BLaER1 treated with 17β-estradiol and CSF1 and Interleukin-3, amounts not matched to agents 10 nM and 100 nM (cell line): ENCODE measurements around the gene SORL1.

ENCODE experiments used
- H3K27ac ChIP-seq, 11 experiments: shearing (Covaris generic); formaldehyde crosslinking; 2 replicates each; pipeline ENCODE4 v1.8.1; 2022
- H3K27me3 ChIP-seq, 11 experiments: shearing (Covaris generic); formaldehyde crosslinking; 2 replicates each; pipeline ENCODE4 v1.8.1; 2022
- H3K36me3 ChIP-seq, 11 experiments: shearing (Covaris generic); formaldehyde crosslinking; 2 replicates each; pipeline ENCODE4 v1.8.1; 2022
- H3K4me1 ChIP-seq, 10 experiments: shearing (Covaris generic); formaldehyde crosslinking; 2 replicates each; pipeline ENCODE4 v1.8.1; 2022
- H3K4me2 ChIP-seq, 11 experiments: shearing (Covaris generic); formaldehyde crosslinking; 2 replicates each; pipeline ENCODE4 v1.8.1; 2022
- H3K4me3 ChIP-seq, 10 experiments: shearing (Covaris generic); formaldehyde crosslinking; 2 replicates each; pipeline ENCODE4 v1.8.1; 2022
- H3K9ac ChIP-seq, 11 experiments: shearing (Covaris generic); formaldehyde crosslinking; 2 replicates each; pipeline ENCODE4 v1.8.1; 2022
- H3K9me3 ChIP-seq, 11 experiments: shearing (Covaris generic); formaldehyde crosslinking; replicated peaks in 1 of 11; 2 replicates each; pipeline ENCODE4 v1.8.1; 2022
- H4K20me1 ChIP-seq, 11 experiments: shearing (Covaris generic); formaldehyde crosslinking; 2 replicates each; pipeline ENCODE4 v1.8.1; 2022
- Cebpa-rat ChIP-seq, 11 experiments: shearing (Covaris generic); IDR thresholded peaks; 2 replicates each; pipeline ENCODE4 v1.8.1; 2022

Gene SORL1

GRCh38 chr11:121589946-121590537, 137.9 kb downstream of the SORL1 start:
- peak overlapping the region; percentile 71 to 92 (median 82) for H3K4me2 ChIP-seq
- H3K36me3 ChIP-seq, result peaks cover 0 to 55% (median 26%) of the 10 kb centered on the region in 11 experiments; a peak in 15 of 22 replicates

GRCh38 chr11:121590772-121591404, 138.8 kb downstream of the SORL1 start:
- Histone ChIP-seq H4K20me1 (no peaks in the 10 kb centered on the region), H3K4me2 (peak overlapping the region; percentile 71 to 92 (median 82)), H3K27ac (peak overlapping the region in 9 of 11 experiments; percentile 65 to 82 (median 76); a peak in 18 of 22 replicates), H3K9me3 (no peaks in the 10 kb centered on the region), H3K4me3 (peak overlapping the region in 5 of 10 experiments; percentile 1 to 22 (median 5); a peak in 4 of 20 replicates), H3K36me3 (peaks cover 0 to 63% (median 32%) of the 10 kb centered on the region in 11 experiments; a peak in 18 of 22 replicates), H3K4me1 (peaks cover 36 to 46% (median 39%) of the 10 kb centered on the region in 10 experiments), H3K27me3 (no peaks in the 10 kb centered on the region), H3K9ac (peak overlapping the region in 9 of 11 experiments; percentile 39 to 67 (median 61); a peak in 17 of 22 replicates)
- TF ChIP-seq Cebpa-rat (IDR thresholded peaks at IDR 0.05), result no peak

More at GRCh38 chr11:121589946-121590537, 137.9 kb downstream of the SORL1 start:
- peak overlapping the region in 6 of 10 experiments; percentile 1 to 30 (median 14); a peak in 6 of 20 replicates for H3K4me3 ChIP-seq
- H3K27ac ChIP-seq, result peak overlapping the region in 10 of 11 experiments; percentile 26 to 82 (median 76); a peak in 20 of 22 replicates
- H3K4me1 ChIP-seq, result peaks cover 36 to 46% (median 39%) of the 10 kb centered on the region in 10 experiments
- no peak for TF ChIP-seq Cebpa-rat (IDR thresholded peaks at IDR 0.05)
- H4K20me1 ChIP-seq, result no peaks in the 10 kb centered on the region
- no peaks in the 10 kb centered on the region for H3K9me3 ChIP-seq
- peak overlapping the region in 9 of 11 experiments; percentile 39 to 67 (median 61); a peak in 19 of 22 replicates for H3K9ac ChIP-seq
- H3K27me3 ChIP-seq, result no peaks in the 10 kb centered on the region

GRCh38 chr11:121591405-121592033, 139.4 kb downstream of the SORL1 start:
- Histone ChIP-seq H3K27me3 (no peaks in the 10 kb centered on the region), H3K4me1 (peaks cover 36 to 46% (median 39%) of the 10 kb centered on the region in 10 experiments), H3K4me3 (peak overlapping the region in 1 of 10 experiments; percentile 1; a peak in 1 of 20 replicates), H3K36me3 (peaks cover 0 to 67% (median 34%) of the 10 kb centered on the region in 11 experiments; a peak in 18 of 22 replicates), H3K9me3 (no peaks in the 10 kb centered on the region), H3K4me2 (peak overlapping the region; percentile 71 to 92 (median 82)), H3K9ac (peak overlapping the region in 8 of 11 experiments; percentile 39 to 67 (median 60); a peak in 14 of 22 replicates), H3K27ac (peak overlapping the region in 8 of 11 experiments; percentile 65 to 82 (median 76); a peak in 16 of 22 replicates), H4K20me1 (no peaks in the 10 kb centered on the region)
- TF ChIP-seq Cebpa-rat (IDR thresholded peaks at IDR 0.05), result no peak

- Histone ChIP-seq H3K4me1 (peaks cover 36 to 40% (median 37%) of the 10 kb centered on the region in 10 experiments), H3K9ac (no peak overlapping the region), H3K36me3 (peaks cover 0 to 68% (median 44%) of the 10 kb centered on the region in 11 experiments; a peak in 18 of 22 replicates), H3K4me2 (no peak overlapping the region), H3K4me3 (no peak overlapping the region), H3K9me3 (no peaks in the 10 kb centered on the region), H3K27me3 (no peaks in the 10 kb centered on the region), H3K27ac (no peak overlapping the region), H4K20me1 (no peaks in the 10 kb centered on the region)
- no peak for TF ChIP-seq Cebpa-rat (IDR thresholded peaks at IDR 0.05)
Observed at GRCh38 chr11:121592708-121593107, 140.6 kb downstream of the SORL1 start.

- no peaks in the 10 kb centered on the region for H3K27me3 ChIP-seq
- no peaks in the 10 kb centered on the region for H3K9me3 ChIP-seq
- peaks cover 6 to 10% (median 7%) of the 10 kb centered on the region in 10 experiments for H3K4me1 ChIP-seq
- no peak overlapping the region for H3K4me3 ChIP-seq
- H3K27ac ChIP-seq, result no peak overlapping the region
- no peak overlapping the region for H3K4me2 ChIP-seq
- H3K9ac ChIP-seq, result no peak overlapping the region
- H4K20me1 ChIP-seq, result no peaks in the 10 kb centered on the region
- peaks cover 0 to 86% (median 52%) of the 10 kb centered on the region in 11 experiments; a peak in 18 of 22 replicates for H3K36me3 ChIP-seq
- TF ChIP-seq Cebpa-rat (IDR thresholded peaks at IDR 0.05), result no peak
Observed at GRCh38 chr11:121595717-121596161, 143.6 kb downstream of the SORL1 start.

- no peak overlapping the region for H3K4me3 ChIP-seq
- no peak overlapping the region for H3K27ac ChIP-seq
- peaks cover 0 to 81% (median 52%) of the 10 kb centered on the region in 11 experiments; a peak in 18 of 22 replicates for H3K36me3 ChIP-seq
- H3K9ac ChIP-seq, result no peak overlapping the region
- no peaks in the 10 kb centered on the region for H3K9me3 ChIP-seq
- H3K4me2 ChIP-seq, result no peak overlapping the region
- no peak for TF ChIP-seq Cebpa-rat (IDR thresholded peaks at IDR 0.05)
- H3K27me3 ChIP-seq, result no peaks in the 10 kb centered on the region
- H3K4me1 ChIP-seq, result peaks cover 0 to 2% (median 0%) of the 10 kb centered on the region in 10 experiments; a peak in 7 of 20 replicates
- no peaks in the 10 kb centered on the region for H4K20me1 ChIP-seq
Observed at GRCh38 chr11:121596195-121597155, 144.4 kb downstream of the SORL1 start.

- Histone ChIP-seq H3K4me1 (no peaks in the 10 kb centered on the region), H3K36me3 (peaks cover 20 to 84% (median 62%) of the 10 kb centered on the region in 11 experiments), H3K27ac (no peak overlapping the region), H3K4me3 (no peak overlapping the region), H3K4me2 (no peak overlapping the region), H3K9me3 (peaks cover 0 to 1% (median 0%) of the 10 kb centered on the region in 11 experiments; a peak in 3 of 22 replicates), H3K27me3 (no peaks in the 10 kb centered on the region), H3K9ac (no peak overlapping the region), H4K20me1 (no peaks in the 10 kb centered on the region)
- TF ChIP-seq Cebpa-rat (IDR thresholded peaks at IDR 0.05), result no peak
Observed at GRCh38 chr11:121603316-121603715, 151.2 kb downstream of the SORL1 start.

GRCh38 chr11:121604152-121604551, 152.0 kb downstream of the SORL1 start:
- H4K20me1 ChIP-seq, result no peaks in the 10 kb centered on the region
- no peak overlapping the region for H3K9ac ChIP-seq
- no peaks in the 10 kb centered on the region for H3K27me3 ChIP-seq
- H3K27ac ChIP-seq, result no peak overlapping the region
- H3K4me1 ChIP-seq, result no peaks in the 10 kb centered on the region
- no peak overlapping the region for H3K4me2 ChIP-seq
- H3K36me3 ChIP-seq, result peaks cover 29 to 84% (median 66%) of the 10 kb centered on the region in 11 experiments
- no peak for TF ChIP-seq Cebpa-rat (IDR thresholded peaks at IDR 0.05)
- H3K4me3 ChIP-seq, result no peak overlapping the region
- peaks cover 0 to 10% (median 7%) of the 10 kb centered on the region in 11 experiments; a peak in 10 of 22 replicates for H3K9me3 ChIP-seq
